ENCODE results near the gene ITGB3. TPM values are rescaled to one million over a fixed set of nuclear protein-coding genes. Genes with fewer than 3 reads are reported as not detected.

The ITGB3 gene
- total and polyA plus RNA-seq, 9 of the 15 experiments (the other 6 are each of a cell fraction or from before 2014, with no cell fraction given) = 0.08 to 2.6 (median 0.62) TPM; not detected in 1

GRCh38 chr17:47265983-47266541 is 12.4 kb downstream of the ITGB3 start (continued):
- peak in 1 of 2 experiments; percentile 82; a peak in 1 of 4 replicates for TF ChIP-seq BCLAF1 (IDR thresholded peaks at IDR 0.05; ENCODE audit: borderline replicate concordance in 1 of 2, control insufficient read depth in 1 of 2, low read depth in 2 of 2, low read length in 1 of 2)
- TF ChIP-seq GTF2B (IDR thresholded peaks at IDR 0.05; ENCODE audit: extremely low read depth, insufficient read length) = no peak
- TF ChIP-seq ZNF717 (CRISPR knock-in tag; IDR thresholded peaks at IDR 0.05) = no peak
- TF ChIP-seq ZNF395 (CRISPR knock-in tag; IDR thresholded peaks at IDR 0.05) = peak; percentile 76; the same call in 1 of the 2 replicates
- TF ChIP-seq CBFB (CRISPR knock-in tag; IDR thresholded peaks at IDR 0.05) = no peak
- TF ChIP-seq FOXK2 (conservative IDR thresholded peaks at IDR 0.05 in 1 of 2, IDR thresholded peaks at IDR 0.05 in 1 of 2; ENCODE audit: low read depth in 2 of 2) = peak; percentile 75 to 86
- no peak for TF ChIP-seq NEUROD1 (IDR thresholded peaks at IDR 0.05; ENCODE audit: borderline replicate concordance, low read depth, low read length, partially characterized antibody)
- no peak for TF ChIP-seq SFPQ (IDR thresholded peaks at IDR 0.05; ENCODE audit: low read depth, low read length)
- TF ChIP-seq MAFK (IDR thresholded peaks at IDR 0.05; ENCODE audit: low read length) = peak; percentile 29; the same call in 1 of the 2 replicates
- TF ChIP-seq ZNF57 (CRISPR knock-in tag; IDR thresholded peaks at IDR 0.05) = no peak
- no peak for TF ChIP-seq RBM34 (IDR thresholded peaks at IDR 0.05; ENCODE audit: borderline replicate concordance, insufficient read depth, low read length)
- TF ChIP-seq NR2C2 (CRISPR knock-in tag; IDR thresholded peaks at IDR 0.05) = peak; percentile 93
- TF ChIP-seq NR2C2 (tag; IDR thresholded peaks at IDR 0.05) = peak; percentile 97
- 0 out of 2 replicates have a peak, but pooled peaks have one; percentile 11 for TF ChIP-seq ZNF41 (CRISPR knock-in tag; conservative IDR thresholded peaks at IDR 0.05)
- TF ChIP-seq NONO (IDR thresholded peaks at IDR 0.05; ENCODE audit: low read depth in 2 of 2, low read length in 1 of 2) = no peak
- no peak for TF ChIP-seq MTF1 (CRISPR knock-in tag; IDR thresholded peaks at IDR 0.05; ENCODE audit: borderline replicate concordance)
- no peak for TF ChIP-seq E4F1 (CRISPR knock-in tag; IDR thresholded peaks at IDR 0.05; ENCODE audit: borderline replicate concordance)
